Stimulated activated CD4-positive, alpha-beta T cell treated with anti-CD3 and anti-CD28 coated beads, Interleukin-4, amount 100 ng/mL, for 48 hours (primary cell): ENCODE measurements around the gene CRTC1.
"Not testable (repeated sequence)": the region's sequence is repeated elsewhere in the genome, so short reads cannot be mapped to it uniquely, and the experiment has no call there.

Experiments used
- DNase-seq, 2 donors: peaks; one replicate each; pipeline ENCODE4 v3.0.0-alpha.2; 2020; ENCODE audit warnings: low read depth in 2 of 2

CRTC1 gene

DNA sequence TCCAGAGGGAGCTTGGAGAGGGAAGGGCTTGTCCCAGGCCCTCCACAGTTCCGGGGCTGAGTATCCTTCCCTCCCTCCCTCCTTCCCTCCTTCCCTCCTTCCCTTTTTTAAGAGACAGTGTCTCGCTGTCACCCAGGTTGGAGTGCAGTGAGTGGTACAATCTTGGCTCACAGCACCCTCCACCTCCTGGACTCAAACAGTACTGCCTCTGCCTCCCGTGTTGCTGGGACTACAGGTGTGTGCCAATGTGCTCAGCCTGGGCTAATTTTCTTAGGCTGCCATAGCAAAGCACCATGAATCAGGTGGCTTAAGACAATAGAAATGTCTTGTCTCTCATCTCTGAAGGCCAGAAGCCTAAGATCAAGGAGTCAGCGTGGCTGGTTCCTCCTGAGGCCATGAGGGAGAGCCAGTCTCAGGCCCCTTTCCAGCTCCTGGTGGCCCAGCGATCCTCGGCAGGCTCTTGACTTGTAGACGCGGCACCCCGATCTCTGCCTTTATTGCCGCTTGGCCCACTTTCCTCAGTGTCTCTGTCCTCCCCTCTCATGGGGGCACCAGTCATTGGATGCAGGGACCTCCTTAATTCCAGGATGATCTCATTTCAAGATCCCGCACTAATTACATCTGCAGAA is 47.5 kb downstream of the CRTC1 start:
- DNase-seq, result no peak

DNA sequence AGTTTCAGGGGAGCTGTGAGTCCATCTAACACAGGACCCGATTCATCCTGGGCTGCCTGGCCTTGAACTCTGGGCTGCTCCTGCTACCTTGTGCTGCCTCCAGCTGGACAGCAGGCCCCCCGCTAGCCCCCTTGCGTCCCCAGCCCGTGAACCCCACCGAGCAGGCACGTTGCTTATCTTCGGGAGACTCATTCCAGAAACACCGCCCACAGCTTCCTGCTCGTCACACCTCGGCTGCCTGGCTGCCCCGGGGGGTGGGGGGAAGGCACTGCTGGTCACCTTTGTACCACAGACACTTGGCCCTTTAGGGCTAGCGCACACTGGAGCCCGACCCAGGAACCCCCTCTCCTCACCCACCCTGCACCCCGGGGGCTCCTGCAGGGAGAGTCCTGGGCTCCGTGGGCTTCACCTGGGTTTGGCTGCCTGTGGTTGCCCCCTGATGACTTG is 48.1 kb downstream of the CRTC1 start:
- DNase-seq, result no peak

DNA sequence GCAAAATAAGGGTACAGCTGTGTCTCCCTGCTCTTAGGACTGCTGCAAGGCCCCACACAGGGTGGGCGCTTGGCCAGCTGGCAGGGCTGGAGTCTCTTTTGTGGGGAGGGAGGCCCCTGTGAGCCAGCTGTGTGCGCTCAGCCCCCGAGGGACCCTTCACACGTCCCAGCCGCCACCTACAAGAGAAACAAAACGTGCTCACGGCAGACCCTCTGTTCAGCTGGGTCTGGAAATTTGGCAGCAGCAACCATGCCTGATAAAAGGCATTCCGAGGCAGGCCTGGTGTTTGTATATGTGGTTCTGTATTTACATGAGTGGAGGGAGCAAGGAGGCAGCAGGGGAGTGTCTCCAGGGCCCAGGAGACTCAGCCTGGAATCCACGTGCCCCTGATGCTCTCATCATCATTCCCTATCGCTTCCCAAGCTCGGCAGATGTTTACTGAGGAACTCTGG is 49.7 kb downstream of the CRTC1 start:
- DNase-seq, result no peak

GRCh38 chr19:18733762-18734332 is 50.4 kb downstream of the CRTC1 start:
- not testable (repeated sequence) for DNase-seq

GRCh38 chr19:18735324-18735723 is 51.8 kb downstream of the CRTC1 start:
- DNase-seq, result no peak

- DNase-seq, result no peak
Observed at GRCh38 chr19:18735752-18736151, 52.3 kb downstream of the CRTC1 start.

DNA sequence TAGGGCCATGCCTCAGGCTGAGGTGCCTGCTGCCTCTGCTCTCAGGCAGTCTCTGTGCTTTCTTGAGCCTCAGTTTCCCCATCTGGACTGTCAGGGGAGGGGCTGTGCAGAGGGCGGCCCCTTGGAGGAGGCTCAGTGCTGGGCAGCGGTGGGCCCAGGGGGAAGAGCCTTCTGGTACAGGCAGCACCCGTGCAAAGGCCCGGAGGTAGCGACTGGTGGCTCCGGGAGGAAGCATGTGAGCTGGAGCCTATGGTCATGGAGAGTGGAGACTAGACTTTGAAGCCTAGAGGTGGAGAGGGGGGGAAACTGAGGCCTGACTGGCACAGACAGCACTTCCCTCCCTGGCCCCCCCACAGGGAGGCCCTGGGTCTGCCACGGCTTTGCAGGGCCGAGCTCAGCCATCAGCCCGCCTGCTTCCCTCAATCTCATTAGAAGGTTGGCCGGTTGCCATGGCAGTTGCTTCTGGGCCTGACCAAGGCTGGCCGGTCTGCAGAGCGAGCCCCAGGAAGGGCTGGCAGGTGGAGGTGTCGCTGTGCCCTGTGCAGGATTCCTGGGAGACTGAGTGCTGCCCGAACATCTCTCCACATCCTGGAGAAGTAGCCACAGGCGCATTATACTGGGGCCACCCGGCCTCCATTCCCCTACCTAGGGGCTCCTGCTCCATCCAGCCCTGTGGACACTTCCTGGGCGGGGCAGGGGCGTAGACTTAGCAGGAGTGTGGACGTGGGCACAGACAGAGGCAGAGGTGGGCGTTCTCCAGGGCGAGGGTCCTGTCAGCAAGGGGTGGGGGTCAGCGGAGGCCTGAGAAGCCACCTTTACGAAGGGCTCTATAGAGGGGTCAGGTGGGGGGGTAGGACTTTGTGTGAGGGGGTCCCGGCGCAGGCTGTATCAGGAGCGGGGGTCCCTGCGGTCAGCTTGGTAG is 53.2 kb downstream of the CRTC1 start:
- DNase-seq, result no peak

GRCh38 chr19:18737337-18737953 is 54.0 kb downstream of the CRTC1 start:
- DNase-seq, result no peak

GRCh38 chr19:18737954-18738351 is 54.5 kb downstream of the CRTC1 start:
- DNase-seq, result no peak

DNA sequence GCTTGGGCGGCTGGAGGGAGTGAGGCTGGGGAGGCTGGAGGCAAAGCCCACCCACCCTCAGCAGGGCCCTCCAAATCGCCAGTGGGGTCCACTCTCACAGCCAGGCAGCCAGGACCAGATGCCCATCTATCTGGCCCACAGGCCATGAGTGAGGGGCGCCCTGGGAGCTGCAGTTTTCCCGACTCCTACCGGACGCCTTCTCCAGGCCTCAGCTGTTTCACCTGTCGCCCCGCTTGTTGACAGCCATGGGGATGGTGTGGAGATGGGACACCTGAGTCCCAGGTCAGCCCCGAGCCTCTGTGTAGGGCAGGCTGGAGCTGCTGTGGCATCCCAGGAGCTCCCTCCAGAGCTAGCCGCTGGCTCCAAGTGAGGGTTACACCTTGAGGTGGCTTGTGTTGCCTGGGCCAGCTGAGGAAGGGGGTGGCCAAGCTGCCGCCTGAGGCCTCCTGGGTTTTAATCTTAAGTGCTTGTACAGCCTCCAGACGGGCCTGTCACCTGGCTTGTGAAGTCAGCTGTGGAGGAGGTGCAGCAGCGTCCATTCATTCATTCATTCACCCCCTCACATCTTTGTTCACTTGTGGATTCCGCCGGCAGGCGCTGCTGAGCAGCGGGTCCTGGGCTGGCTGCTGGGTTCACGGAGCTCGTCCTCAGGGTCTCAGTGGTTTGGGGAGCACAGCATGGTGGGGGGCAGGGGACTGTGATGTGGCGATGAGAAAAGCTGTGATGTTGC is 55.6 kb downstream of the CRTC1 start:
- DNase-seq, result no peak

- no peak for DNase-seq
Observed at GRCh38 chr19:18741124-18742121, 57.9 kb downstream of the CRTC1 start.

DNA sequence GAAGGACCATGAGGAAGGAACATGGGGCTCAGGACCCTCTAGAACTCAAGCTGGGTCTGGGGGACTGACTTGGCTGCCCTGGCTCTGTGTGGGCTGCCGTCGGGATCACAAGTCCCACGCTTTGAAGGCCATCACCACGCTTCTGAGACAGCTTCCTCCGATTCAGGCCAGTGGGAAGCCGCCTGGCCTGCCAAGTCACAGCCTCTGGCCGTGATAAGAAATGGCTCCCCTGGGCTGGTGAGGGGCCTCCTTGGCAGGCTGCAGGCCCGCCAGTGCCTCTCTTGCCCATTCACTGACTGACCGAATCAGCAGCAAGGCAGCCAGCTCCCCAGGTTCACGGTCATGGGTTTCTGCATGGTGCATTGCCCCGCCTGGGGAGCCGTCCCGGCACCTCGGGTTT is 58.8 kb downstream of the CRTC1 start:
- no peak for DNase-seq

DNA sequence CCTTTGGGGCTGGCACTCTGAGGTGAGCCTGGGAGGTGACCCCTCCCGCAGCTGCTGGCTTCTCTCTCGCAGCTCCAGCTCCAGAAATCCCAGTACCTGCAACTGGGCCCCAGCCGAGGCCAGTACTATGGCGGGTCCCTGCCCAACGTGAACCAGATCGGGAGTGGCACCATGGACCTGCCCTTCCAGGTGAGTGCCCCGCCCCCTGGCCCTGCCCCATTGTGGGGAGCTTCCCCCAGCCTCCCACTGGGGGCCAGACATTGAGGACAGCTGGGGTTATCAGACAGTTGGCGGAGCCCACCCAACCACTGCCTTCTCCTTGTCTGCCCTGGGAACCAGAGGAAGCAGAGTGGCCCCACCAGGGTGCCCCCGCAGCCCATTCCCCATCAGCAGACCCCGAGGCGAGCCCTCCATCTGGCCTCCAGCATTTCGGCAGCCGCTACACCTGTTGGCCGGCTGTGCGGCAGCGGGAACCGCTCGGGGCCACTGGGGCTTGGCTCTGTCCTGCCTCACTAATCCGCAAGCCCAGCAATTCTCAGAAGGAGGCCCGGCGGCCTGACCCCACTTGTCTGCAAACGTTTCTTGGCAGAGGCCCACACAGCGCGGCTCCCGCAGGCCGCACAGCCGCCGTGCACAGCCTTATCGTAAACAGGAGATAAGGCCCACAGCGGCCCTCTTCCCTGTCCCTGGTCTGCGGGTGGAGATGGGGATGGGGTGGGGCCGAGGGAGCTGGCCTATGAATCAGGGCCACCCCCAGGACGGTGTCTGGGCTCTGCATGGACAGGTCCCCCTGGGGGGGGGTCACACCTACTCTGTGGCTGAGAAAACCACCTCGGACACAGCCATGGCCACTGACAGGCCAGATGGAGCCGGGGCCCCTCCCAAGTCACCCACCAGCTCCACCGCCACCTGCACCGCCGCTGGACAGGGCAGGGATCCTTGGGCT is 59.6 kb downstream of the CRTC1 start:
- DNase-seq, result no peak

DNA sequence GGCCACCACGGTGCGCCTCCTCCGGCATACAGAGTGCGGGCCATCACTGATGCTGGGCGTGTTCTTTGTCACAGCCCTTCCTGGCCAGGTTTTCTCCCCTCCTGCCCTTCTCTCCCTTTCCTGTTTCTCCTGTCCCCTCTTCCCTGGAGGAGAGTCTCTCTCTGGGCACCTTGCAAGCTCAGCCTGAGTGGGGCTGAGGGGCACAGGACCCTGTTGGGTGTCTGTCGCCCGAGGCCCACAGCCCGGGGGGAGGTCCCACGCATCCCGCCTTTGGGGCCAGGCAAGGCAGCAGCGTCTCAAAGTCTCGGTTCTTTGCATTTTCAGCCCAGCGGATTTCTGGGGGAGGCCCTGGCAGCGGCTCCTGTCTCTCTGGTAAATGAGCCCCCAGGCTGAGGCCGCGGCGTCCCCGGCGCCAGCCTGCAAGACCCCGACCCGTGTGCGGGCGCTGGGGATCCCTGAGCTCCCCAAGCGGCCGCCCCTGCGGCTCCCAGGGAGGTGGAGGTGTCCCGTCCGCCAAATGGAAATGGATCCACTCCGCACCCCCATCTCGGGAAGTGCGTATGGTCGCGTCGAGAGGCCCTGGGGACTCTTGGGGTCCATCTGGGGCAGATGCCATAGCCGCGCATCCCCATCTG is 60.4 kb downstream of the CRTC1 start:
- DNase-seq, result no peak

- no peak for DNase-seq
Observed at GRCh38 chr19:18745012-18745735, 61.7 kb downstream of the CRTC1 start.

GRCh38 chr19:18745931-18746330 is 62.5 kb downstream of the CRTC1 start:
- DNase-seq, result no peak

DNA sequence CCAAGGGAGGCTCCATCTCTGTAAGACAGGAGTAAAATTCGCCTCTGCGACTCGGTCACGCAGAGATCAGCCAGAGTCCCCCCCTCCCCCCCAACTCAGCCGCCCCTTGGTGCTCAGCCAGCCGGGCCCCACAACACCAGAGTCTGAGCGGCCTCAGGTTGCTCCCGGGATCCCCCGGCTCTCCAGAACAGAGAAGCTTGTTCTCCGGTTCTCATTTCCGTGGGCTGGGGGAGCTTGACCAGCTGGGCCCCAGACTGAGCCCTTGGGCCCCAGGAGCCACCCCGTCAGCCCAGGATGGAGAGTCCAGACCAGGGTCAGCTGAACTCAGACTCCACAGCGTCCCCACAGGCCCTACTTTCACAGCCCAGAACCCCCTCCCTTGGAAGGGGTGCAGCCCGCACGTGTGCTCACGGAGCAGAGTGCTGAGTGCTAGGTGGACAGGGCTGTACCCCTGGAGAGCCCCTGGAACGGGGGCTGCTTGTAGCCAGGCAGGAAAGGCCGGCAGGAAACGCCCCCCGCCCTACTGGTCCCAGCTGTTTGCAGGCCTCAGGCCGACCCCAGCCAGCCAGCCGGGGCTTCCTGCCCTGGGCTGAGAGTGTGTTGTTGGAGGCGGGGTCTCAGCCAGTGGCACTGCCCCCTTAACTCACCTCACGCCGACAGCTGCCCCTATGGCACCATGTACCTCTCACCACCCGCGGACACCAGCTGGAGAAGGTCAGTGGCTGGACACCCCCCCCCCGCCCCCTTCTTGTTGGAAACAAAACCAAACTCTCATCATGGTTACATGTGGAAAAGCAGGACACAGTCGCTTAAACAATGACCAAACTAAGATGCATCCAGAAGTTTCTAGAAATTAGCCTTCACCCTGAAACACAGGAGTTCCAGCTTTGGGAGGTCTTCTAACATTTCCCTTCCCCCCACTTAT is 63.2 kb downstream of the CRTC1 start:
- DNase-seq, result no peak
